GM23248 (cell line): Measurements from ENCODE around the gene SEMA3F.

ENCODE experiments used
- EZH2 ChIP-seq: fragments of 200-600 bp; sonication (generic); IDR thresholded peaks from 2 replicates; pipeline ENCODE4 v1.6.1; 2018; ENCODE audit warnings: antibody characterized with exemption, mild to moderate bottlenecking; ENCODE audit not compliant: insufficient read depth, poor library complexity, severe bottlenecking
- EZH2phosphoT487 ChIP-seq: fragments of 200-600 bp; sonication (generic); IDR thresholded peaks from 2 replicates; pipeline ENCODE4 v1.6.1; 2018; ENCODE audit warnings: antibody characterized with exemption, moderate library complexity, mild to moderate bottlenecking, low read depth; ENCODE audit not compliant: insufficient read depth

DNA sequence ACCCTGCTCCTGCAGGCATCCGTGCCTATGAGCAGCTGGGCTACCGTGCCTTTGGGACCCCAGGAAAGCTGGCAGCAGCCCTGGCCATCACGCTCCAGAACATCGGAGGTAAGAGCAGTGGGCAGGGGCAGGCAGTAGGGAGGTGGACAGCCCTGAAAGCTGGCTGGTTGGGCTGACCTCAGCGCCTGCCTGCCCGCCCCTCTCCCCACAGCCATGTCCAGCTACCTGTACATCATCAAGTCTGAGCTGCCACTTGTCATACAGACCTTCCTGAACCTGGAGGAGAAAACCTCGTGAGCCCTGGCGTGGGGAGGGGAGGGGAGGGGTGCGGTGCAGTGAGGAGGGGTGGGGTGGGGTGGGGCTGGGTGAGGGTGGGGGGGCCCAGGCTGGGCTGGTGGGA, 60.4 kb downstream of the SEMA3F start:
- TF ChIP-seq EZH2phosphoT487 (no peak), EZH2 (no peak)
